ENCODE data around the gene PKN2. TPM values are rescaled to one million over a fixed set of nuclear protein-coding genes. Genes with fewer than 3 reads are reported as not detected.

Gene PKN2
- total RNA-seq, 2 donors from 2014 or later = 29.7 to 66.9 TPM

DNA sequence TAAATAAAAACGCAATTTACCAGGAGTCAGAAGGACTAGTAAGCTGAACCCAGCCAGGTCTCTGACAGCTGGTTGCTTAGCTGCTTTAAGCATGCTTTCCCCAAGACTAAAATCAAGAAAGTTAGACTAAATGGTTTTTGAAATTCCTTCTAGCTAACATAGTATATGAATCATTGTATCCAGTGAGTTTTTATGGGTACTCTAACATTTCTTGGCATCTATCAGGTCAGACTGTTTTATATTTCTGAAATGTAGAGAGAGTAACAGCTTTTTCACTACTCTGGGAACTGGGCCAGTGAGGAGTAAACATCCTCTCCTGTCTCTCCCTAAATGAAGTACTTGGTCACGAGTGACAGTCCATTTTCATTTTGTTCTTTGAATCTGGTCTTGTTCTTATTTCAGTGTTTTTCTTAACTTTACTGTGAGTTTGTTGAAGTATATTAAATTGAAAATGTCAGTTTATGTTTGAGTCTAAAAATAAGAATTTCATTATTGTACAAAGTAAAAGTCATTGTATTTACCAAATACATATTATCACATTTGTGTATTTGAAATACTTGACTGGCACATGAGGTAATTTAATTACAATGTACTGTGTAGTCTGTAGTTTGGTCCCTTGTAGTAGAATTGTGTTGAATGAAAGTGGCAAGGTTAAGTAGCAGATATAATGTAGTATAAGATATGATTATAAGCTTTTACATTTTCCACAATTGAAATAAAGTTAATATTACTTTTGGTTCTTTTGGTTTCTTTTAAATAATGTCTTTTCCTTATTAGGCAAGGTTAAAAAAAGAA is 47.6 kb downstream of the PKN2 start:
- no peaks in the 10 kb centered on the region for H3K27me3 ChIP-seq (replicated peaks; ENCODE audit: insufficient read depth)
- H3K27ac ChIP-seq = peak overlapping the region in 1 of 2 donors; percentile 2
- H3K4me3 ChIP-seq = no peak overlapping the region
- no peaks in the 10 kb centered on the region for H3K36me3 ChIP-seq
- ATAC-seq (ENCODE audit: insufficient number of reproducible peaks, low FRiP score, low read depth) (peak; percentile 68), DNase-seq (ENCODE audit: low spot score) (no peak)
- H3K9me3 ChIP-seq = peaks cover 12% of the 10 kb centered on the region
- peaks cover 20 to 34% of the 10 kb centered on the region in 2 donors for H3K4me1 ChIP-seq (ENCODE audit: control insufficient read depth in 1 of 2, low read depth in 2 of 2)
- TF ChIP-seq, protein P1, sequence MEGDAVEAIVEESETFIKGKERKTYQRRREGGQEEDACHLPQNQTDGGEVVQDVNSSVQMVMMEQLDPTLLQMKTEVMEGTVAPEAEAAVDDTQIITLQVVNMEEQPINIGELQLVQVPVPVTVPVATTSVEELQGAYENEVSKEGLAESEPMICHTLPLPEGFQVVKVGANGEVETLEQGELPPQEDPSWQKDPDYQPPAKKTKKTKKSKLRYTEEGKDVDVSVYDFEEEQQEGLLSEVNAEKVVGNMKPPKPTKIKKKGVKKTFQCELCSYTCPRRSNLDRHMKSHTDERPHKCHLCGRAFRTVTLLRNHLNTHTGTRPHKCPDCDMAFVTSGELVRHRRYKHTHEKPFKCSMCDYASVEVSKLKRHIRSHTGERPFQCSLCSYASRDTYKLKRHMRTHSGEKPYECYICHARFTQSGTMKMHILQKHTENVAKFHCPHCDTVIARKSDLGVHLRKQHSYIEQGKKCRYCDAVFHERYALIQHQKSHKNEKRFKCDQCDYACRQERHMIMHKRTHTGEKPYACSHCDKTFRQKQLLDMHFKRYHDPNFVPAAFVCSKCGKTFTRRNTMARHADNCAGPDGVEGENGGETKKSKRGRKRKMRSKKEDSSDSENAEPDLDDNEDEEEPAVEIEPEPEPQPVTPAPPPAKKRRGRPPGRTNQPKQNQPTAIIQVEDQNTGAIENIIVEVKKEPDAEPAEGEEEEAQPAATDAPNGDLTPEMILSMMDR (IDR thresholded peaks at IDR 0.05) = no peak

DNA sequence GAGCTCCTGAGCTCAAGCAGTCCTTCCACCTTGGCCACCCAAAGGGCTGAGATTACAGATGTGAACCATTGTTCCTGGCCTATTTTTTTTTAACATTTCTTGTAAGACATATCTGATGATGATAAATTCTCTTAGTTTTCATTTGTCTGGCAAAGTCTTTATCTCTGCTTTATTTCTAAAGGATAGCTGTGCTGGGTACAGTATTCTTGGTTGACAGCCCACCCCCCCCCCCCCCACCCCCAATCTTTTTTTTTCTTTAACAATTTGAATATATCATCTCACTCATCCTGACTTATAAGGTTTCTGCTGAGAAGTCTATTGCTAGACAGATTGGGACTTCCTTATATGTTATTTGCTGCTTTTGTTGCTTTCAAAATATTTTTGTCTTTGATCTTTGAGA is 51.3 kb downstream of the PKN2 start:
- no peak for ATAC-seq (ENCODE audit: insufficient number of reproducible peaks, low FRiP score, low read depth)
- Histone ChIP-seq H3K27ac (no peak overlapping the region), H3K27me3 (replicated peaks; ENCODE audit: insufficient read depth) (no peaks in the 10 kb centered on the region), H3K4me1 (ENCODE audit: control insufficient read depth in 1 of 2, low read depth in 2 of 2) (peaks cover 7 to 19% of the 10 kb centered on the region in 2 donors), H3K4me3 (no peak overlapping the region), H3K36me3 (no peaks in the 10 kb centered on the region), H3K9me3 (peaks cover 12% of the 10 kb centered on the region)
- no peak for DNase-seq (ENCODE audit: low spot score)
- TF ChIP-seq, protein P1 (IDR thresholded peaks at IDR 0.05) = no peak

DNA sequence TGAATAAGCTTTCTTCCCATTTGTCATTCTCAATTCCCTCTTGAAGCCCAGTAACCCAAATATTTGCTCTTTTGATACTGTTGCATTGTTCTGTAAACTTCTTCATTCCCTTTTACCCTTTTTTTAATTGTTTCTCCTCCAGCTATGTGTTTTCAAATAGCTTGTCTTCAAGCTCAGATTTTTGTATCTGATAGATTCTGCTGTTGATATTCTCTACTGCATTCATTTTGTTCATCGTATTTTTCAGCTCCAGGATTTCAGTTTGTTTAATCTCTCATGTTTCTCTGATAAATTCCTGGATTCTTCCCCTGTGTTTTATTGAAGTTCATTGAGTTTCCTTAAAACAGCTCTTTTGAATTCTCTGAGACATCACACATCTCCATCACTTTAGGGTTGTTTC is 51.8 kb downstream of the PKN2 start:
- Histone ChIP-seq H3K27ac (no peak overlapping the region), H3K4me3 (no peak overlapping the region), H3K27me3 (replicated peaks; ENCODE audit: insufficient read depth) (no peaks in the 10 kb centered on the region), H3K4me1 (ENCODE audit: control insufficient read depth in 1 of 2, low read depth in 2 of 2) (peaks cover 7 to 14% of the 10 kb centered on the region in 2 donors), H3K9me3 (peaks cover 12% of the 10 kb centered on the region), H3K36me3 (no peaks in the 10 kb centered on the region)
- TF ChIP-seq, protein P1 (IDR thresholded peaks at IDR 0.05) = no peak
- ATAC-seq (ENCODE audit: insufficient number of reproducible peaks, low FRiP score, low read depth) (no peak), DNase-seq (ENCODE audit: low spot score) (no peak)

DNA sequence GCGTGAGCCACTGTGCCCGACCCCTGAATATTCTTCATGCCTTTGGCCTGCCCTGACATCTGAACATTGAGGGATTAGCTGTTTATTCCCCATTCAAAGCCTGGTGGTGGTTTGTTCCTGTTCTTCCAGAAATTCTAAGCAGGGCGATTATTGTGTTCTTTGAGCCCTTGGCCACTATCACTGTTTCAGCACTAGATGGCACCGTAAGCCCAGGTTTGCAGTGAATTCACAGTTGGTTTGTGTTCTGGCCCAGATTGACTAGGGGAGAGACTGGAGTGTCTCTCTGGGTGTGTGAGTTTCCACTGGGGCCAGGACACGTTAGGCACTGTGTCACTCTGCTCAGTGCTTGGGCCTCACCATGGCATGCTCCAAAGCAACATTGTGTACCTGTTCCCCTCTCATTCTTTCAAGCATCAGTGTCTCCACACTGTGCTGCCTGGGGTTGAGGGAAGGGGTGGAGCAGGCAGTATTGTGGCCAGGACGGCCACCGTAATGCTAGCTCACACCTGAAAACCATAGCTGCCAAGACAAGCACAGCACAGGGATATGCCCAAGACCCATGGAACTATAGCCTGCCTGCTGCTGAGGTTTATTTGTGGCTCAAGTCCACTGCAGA is 52.7 kb downstream of the PKN2 start:
- no peak for ATAC-seq (ENCODE audit: insufficient number of reproducible peaks, low FRiP score, low read depth)
- no peak overlapping the region for H3K4me3 ChIP-seq
- DNase-seq (ENCODE audit: low spot score) = no peak
- peaks cover 12% of the 10 kb centered on the region for H3K9me3 ChIP-seq
- H3K36me3 ChIP-seq = no peaks in the 10 kb centered on the region
- H3K27me3 ChIP-seq (replicated peaks; ENCODE audit: insufficient read depth) = no peaks in the 10 kb centered on the region
- peaks cover 5% of the 10 kb centered on the region in 2 donors for H3K4me1 ChIP-seq (ENCODE audit: control insufficient read depth in 1 of 2, low read depth in 2 of 2)
- H3K27ac ChIP-seq = no peak overlapping the region
- TF ChIP-seq, protein P1 (IDR thresholded peaks at IDR 0.05) = no peak

DNA sequence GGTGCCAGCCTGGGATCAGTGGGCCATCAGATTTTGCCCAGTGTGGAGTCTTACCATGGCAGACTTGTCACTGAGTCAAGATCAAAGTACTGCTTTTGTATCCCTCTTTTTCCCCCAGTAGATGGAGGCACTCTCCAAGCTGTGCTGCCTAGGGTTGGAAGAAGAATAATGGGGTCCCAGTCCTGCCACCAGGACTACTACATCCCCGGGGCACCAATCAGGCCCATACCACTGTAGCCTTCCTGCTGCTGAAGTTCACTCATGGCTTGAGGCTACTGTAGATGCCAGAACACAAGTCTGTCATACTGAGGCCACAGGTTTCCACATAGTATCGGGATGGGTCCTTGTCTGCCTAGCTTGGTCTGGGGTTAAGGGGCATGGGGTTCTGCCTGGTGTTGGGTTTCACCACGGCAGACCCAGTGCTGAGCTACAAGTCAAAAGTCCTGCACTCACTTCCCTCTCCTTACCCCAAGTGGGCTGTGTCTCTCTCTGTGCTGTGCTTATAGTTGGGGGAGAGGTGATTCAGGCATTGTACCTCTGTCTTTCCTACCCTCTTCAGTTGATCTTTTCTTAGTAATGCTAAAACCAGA is 53.4 kb downstream of the PKN2 start:
- TF ChIP-seq, protein P1 (IDR thresholded peaks at IDR 0.05) = no peak
- Histone ChIP-seq H3K4me1 (ENCODE audit: control insufficient read depth in 1 of 2, low read depth in 2 of 2) (peaks cover 2 to 5% of the 10 kb centered on the region in 2 donors), H3K4me3 (no peak overlapping the region), H3K27me3 (replicated peaks; ENCODE audit: insufficient read depth) (no peaks in the 10 kb centered on the region), H3K27ac (no peak overlapping the region), H3K36me3 (no peaks in the 10 kb centered on the region), H3K9me3 (peaks cover 12% of the 10 kb centered on the region)
- no peak for ATAC-seq (ENCODE audit: insufficient number of reproducible peaks, low FRiP score, low read depth)
- DNase-seq (ENCODE audit: low spot score) = no peak

All from thoracic aorta (tissue), 2 donors.